Measurements from ENCODE around the gene SEMA4A.
"Not testable (repeated sequence)": the region's sequence is repeated elsewhere in the genome, so short reads cannot be mapped to it uniquely, and the experiment has no call there.

The SEMA4A gene

DNA sequence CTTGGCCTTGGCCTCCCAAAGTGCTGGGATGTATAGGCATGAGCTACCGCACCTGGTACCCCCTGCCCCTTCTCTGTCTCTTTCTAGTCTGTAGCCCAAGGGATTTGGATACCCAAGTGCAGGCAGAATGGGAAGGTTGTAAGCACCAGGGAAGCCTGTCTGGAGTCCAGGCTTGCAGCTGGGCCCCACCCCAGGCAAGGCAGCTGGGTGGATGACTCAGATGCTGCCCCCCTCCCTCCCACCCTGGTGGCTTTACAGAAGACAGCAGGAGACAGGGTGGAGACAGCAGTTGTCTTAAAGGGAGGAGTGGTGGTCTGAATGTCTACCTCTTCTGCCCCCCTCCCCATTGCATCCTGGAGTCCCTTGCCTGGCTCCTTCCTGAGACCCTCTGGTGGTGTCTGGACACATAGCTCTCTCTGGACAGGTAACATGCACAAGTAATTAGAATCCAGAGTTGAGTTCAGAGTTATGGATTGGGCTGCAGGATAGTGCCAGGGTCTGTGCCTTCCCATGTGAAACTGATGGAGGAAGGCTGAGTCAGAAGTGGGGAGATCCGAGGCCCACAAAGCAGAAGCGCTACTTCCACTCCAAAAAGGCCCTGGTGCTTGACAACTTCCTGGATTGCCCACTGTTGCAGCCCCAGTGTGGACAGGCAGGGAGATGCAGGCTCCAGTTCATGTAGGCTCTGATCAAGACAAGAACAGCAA lies 33.7 kb upstream of the SEMA4A start:
- DNase-seq (ENCODE audit: low spot score) = peak; percentile 22

GRCh38 chr1:156120318-156120717 lies 33.1 kb upstream of the SEMA4A start:
- DNase-seq (ENCODE audit: low spot score) = no peak

GRCh38 chr1:156121005-156121404 lies 32.4 kb upstream of the SEMA4A start:
- not testable (repeated sequence) for DNase-seq (ENCODE audit: low spot score)

DNA sequence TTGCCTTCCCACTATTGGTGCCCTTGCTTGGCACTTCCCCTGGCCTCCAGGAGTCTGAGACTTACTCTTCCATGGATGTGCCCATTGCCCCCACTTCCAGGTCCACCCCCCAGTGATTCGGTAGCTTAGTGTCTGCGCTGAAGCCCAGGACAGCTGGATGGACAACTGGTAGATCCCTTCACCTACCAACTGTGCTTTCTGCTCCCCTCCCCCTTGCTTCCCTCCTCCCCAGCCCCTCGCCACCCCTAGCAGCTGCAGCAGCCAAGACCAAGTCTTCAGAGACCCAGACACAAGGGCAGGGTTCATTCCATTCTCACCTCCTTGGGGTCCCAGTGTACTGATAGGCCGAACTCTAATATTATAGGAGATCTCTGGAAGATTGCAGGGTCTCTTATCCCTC lies 31.9 kb upstream of the SEMA4A start:
- no peak for DNase-seq (ENCODE audit: low spot score)

DNA sequence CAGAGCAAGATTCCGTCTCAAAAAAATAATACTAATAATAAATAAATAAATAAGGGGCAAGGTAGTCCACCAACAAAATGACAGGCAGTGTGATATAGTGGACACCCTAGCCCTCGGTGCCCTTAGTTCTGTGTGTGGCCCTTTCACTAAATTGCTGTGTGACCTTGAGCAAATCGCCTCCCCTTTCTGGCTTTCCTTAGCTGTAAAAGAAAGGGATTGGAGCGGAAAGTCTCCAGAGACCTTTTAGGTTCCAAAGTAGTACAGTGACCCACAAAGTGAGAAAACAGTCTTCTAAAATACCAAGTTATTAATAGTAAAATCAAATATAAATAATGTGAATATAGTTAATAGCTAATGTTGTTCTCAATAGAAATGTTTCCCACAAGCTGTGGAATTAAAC lies 31.3 kb upstream of the SEMA4A start:
- no peak for DNase-seq (ENCODE audit: low spot score)

DNA sequence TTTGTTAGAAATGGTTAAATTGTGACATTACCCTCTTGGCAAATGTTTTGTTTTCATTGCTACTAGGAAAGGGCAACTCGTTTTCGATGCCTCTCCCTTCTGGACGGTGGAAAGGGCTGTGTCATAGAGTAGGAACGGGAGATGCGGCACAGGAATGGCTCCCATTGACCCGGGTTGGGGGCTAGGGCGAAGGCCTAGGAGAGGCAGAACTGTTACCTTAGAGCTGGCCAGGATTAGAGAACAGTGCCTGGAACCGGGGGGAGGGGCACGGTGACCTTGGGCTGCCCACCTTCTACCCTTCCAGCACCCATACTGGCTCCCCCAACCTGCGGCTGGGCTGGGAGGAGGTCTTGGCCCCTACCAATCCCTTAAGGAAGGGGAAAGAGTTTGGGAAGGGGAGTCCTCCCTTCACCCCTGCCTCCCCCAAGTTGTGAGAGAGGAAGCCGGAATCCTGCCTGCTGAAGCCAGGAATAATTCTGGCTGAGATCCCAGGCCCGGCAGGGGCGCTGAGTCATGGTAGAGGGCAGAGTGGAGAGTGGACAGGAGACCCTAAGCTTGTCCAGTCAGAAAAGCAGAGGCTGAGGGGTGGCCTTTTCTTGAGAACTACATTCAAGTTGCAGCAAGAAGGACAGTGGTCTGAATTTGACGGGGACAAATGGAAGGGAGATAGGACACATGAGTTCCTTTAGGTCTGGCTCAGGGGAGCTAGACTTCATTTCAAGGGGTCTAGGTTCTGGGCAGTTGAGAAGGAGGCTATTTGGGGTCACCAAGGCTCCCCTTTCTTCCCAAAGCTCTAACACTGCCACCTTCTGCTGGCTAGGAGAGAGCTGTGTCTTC lies 30.6 kb upstream of the SEMA4A start:
- no peak for DNase-seq (ENCODE audit: low spot score)

DNA sequence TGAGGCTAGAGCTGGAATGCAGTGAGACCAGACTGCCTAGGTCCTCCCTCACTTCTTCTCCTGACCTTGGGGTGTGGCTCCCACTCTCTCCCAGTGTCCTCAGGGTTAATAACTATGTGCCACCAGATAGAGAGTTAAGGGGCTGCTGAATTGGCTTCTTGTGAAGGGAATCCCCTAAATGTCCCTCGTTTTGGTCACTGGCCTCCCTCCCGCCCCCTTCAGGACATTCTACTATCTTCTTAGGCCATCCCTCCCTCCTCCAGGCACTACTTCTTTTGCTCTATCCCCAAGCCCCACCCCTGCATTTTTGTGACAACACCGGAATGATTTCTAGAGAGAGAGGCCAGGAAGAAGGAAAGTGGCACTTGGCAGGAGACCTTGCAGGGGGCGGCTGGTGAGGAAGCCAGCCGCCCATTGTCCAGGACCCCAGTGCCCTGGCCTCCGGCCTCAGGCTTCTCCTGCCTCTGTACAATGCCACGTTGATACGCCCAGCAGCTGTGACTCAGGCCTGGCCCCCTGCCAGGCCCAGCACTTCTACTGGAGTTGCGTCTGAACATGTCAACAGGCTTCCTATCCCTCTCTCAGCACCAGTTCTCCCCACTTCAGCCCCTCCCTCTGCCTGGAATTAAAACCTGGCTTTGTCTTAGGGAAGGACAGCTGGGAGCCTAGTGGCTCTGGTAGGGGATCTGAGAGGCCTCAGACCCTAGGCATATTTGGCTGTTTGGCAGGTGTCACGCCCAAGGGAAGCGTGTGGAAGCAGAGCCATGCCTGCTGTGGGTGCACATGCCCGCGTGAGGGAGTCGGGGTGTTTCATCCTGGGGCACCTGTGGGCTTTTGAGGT lies 29.8 kb upstream of the SEMA4A start:
- peak; percentile 65 for DNase-seq (ENCODE audit: low spot score)

GRCh38 chr1:156124557-156125483 lies 28.6 kb upstream of the SEMA4A start:
- no peak for DNase-seq (ENCODE audit: low spot score)

GRCh38 chr1:156125544-156125943 lies 27.8 kb upstream of the SEMA4A start:
- not testable (repeated sequence) for DNase-seq (ENCODE audit: low spot score)

- DNase-seq (ENCODE audit: low spot score) = peak; percentile 57
Observed at GRCh38 chr1:156126043-156126629, 27.2 kb upstream of the SEMA4A start.

GRCh38 chr1:156126630-156127534 lies 26.5 kb upstream of the SEMA4A start:
- peak; percentile 89 for DNase-seq (ENCODE audit: low spot score)

DNA sequence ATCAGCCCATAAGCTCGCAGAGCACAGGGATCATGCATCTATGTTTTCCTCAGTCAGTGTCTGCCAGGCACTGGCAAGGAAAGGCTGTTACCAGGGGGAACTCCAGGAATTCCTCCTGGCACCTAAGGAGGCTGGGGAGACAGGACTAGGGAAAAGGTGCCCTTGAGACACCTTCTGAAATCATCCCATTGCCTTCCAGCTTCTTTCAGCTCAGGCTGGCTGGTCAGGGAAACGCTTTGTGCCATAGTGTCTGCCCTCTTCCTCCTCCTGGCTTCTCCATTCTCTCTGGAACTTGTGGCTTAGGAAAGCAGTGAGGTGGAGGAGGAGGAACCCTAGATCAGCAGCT lies 25.1 kb upstream of the SEMA4A start:
- DNase-seq (ENCODE audit: low spot score) = no peak

DNA sequence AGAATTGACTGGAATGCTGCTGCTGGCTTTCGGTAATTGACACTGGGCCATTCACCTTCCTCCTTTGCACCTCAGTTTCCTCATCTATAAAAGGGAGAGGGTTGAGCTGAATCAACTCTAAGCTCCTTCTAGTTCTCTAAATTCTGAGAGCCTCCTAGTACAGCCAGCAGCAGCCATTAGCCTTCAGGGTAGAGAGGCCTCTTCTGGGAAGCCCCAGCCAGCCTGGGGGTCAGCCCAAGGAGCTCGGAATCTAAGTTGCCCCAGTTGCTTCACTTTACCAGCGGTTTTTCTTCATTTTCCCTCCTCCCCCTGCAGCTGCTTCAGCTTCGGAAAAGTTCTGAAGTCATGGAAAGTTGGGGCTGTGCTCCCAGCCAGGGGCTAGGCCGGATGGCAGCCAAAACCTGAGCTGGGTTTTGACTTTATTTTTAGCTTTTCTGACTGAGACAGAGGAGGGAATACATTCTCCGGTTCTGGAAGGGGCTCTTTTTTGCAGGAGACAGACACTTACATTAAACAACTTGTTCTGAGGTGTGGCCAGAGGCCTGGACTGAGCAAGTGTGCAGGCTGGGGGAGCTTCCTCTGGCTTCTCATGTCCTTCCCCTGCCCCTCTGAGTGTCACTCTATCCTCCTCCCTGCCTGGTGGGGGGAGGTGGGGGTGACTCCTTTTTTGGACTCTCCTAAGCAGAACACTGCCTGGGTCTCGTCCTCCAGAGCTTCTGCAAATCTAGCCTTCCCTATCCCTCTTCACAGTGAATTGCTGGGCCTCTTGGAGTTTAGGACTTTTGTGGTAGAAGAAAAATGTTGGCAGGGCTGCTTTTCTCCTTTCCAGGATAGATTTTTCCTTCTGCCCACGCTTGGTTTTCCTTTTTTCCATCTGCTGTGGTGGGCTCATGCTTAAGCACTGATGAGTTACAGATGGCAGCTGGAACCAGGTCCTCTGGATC lies 24.5 kb upstream of the SEMA4A start:
- DNase-seq (ENCODE audit: low spot score) = no peak

DNA sequence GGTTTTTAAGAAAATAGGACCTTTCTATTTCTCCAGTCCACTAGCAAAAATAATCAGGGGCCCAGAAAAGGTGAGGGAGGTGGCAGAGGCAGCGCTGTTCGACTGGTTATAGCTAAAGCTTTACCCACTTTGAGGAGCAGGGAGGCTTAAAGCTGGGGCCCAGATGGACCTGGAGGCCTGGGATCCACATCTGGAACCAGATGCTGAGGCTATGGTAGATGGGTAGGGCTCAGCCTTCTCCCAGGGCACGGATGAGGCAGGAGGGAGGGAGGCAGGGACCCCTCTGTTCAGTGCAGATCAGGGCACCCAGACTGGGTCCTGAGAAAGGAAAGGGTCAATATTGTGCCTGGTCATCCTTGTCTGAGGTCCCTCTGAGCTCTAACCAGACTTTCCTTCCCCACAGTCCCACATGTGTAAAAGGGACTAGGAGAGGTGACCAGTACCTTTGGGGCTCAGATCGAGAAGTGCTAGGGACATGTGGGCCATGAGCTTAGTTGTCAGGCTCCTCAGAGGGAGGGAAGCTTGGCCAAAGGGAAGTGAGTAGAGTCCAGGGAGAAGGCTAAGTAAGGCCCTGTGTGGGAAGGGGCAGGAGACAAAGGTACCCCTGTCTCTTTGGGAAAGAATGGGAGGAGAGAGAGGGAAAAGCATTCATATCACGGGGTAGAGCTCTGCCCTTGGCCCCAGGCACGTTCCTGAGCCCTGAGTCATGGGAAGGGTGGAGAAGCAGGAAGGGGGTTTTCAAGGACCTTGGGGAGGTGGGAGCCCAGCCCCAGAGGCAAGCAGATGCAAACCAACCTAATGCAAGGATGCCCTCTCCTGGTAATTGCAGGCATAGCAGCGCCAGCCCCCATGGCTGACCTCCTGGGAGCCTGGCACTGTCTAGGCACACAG lies 23.5 kb upstream of the SEMA4A start:
- peak; percentile 68 for DNase-seq (ENCODE audit: low spot score)

DNA sequence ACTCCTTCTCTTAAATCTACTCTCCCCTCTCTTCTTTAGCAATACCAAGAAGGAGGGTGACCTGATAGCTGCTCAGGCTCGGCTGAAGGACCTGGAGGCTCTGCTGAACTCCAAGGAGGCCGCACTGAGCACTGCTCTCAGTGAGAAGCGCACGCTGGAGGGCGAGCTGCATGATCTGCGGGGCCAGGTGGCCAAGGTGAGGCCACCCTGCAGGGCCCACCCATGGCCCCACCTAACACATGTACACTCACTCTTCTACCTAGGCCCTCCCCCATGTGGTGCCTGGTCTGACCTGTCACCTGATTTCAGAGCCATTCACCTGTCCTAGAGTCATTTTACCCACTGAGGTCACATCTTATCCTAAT lies 22.8 kb upstream of the SEMA4A start:
- no peak for DNase-seq (ENCODE audit: low spot score)

DNA sequence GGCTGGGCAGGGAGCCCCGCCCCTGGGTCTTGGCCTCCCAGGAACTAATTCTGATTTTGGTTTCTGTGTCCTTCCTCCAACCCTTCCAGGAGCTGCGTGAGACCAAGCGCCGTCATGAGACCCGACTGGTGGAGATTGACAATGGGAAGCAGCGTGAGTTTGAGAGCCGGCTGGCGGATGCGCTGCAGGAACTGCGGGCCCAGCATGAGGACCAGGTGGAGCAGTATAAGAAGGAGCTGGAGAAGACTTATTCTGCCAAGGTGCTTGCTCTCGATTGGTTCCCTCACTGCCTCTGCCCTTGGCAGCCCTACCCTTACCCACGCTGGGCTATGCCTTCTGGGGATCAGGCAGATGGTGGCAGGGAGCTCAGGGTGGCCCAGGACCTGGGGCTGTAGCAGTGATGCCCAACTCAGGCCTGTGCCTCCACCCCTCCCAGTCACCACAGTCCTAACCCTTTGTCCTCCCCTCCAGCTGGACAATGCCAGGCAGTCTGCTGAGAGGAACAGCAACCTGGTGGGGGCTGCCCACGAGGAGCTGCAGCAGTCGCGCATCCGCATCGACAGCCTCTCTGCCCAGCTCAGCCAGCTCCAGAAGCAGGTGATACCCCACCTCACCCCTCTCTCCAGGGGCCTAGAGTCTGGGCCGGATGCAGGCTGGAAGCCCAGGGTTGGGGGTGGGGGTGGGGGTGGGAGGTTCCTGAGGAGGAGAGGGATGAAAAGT lies 18.5 kb upstream of the SEMA4A start:
- no peak for DNase-seq (ENCODE audit: low spot score)

Measured in CD4-positive, alpha-beta T cell treated with Interleukin-6 at 100 ng/mL for 8 hours (primary cell).